Astrocyte (in vitro differentiated cells and primary cell): ENCODE data around the gene CHN2. TPM values are rescaled to one million over a fixed set of nuclear protein-coding genes. Genes with fewer than 3 reads are reported as not detected.

Source experiments
- DNase-seq: peaks from one replicate; pipeline ENCODE4 v3.0.0-alpha.2; 2010; ENCODE audit warnings: low read depth
- FAIRE-seq: peaks from 2 replicates; lab custom pipeline; 2011; peaks lifted over from hg19 to GRCh38; lab: Jason Lieb, UNC
- H2AFZ ChIP-seq: 2 replicates; pipeline ENCODE4 v1.6.0; 2012; ENCODE audit warnings: low read depth, low read length, inconsistent platforms
- H3K27ac ChIP-seq: 2 replicates; pipeline ENCODE4 v1.5.1; 2011; ENCODE audit warnings: low read depth, low read length, inconsistent platforms
- H3K27me3 ChIP-seq: 2 replicates; pipeline ENCODE4 v1.6.0; 2011; ENCODE audit warnings: low read length, inconsistent platforms; ENCODE audit not compliant: insufficient read depth
- H3K36me3 ChIP-seq: 2 replicates; pipeline ENCODE4 v1.5.1; 2011; ENCODE audit warnings: low read length, inconsistent platforms; ENCODE audit not compliant: insufficient read depth
- H3K4me1 ChIP-seq: 2 replicates; pipeline ENCODE4 v1.5.1; 2011; ENCODE audit warnings: low read length, inconsistent platforms; ENCODE audit not compliant: insufficient read depth
- H3K4me2 ChIP-seq: 2 replicates; pipeline ENCODE4 v1.6.0; 2012; ENCODE audit warnings: low read length, inconsistent platforms
- H3K4me3 ChIP-seq: 2 replicates; pipeline ENCODE4 v1.5.1; 2011; ENCODE audit warnings: low read depth, mild to moderate bottlenecking, low read length, inconsistent platforms; ENCODE audit not compliant: insufficient read depth
- H3K79me2 ChIP-seq: 2 replicates; pipeline ENCODE4 v1.6.0; 2012; ENCODE audit warnings: mild to moderate bottlenecking, low read length, inconsistent platforms; ENCODE audit not compliant: insufficient read depth
- H3K9ac ChIP-seq: 2 replicates; pipeline ENCODE4 v1.6.0; 2012; ENCODE audit warnings: mild to moderate bottlenecking, low read length, inconsistent platforms
- H3K9me3 ChIP-seq: 2 replicates; pipeline ENCODE4 v1.5.1; 2012; ENCODE audit warnings: low read depth, mild to moderate bottlenecking, low read length, inconsistent platforms; ENCODE audit not compliant: insufficient read depth
- H4K20me1 ChIP-seq: 2 replicates; pipeline ENCODE4 v1.6.0; 2012; ENCODE audit warnings: low read length, inconsistent platforms; ENCODE audit not compliant: insufficient read depth
- H3K27ac Mint-ChIP-seq: one replicate; pipeline ENCODE4 v1.8.0; 2021; ENCODE audit warnings: mild to moderate bottlenecking, mixed read lengths; ENCODE audit not compliant: unreplicated experiment
- H3K27me3 Mint-ChIP-seq: one replicate; pipeline ENCODE4 v1.8.0; 2021; ENCODE audit warnings: low read depth, mixed read lengths; ENCODE audit not compliant: unreplicated experiment
- H3K36me3 Mint-ChIP-seq: one replicate; pipeline ENCODE4 v1.8.0; 2021; ENCODE audit warnings: low read depth, mixed read lengths; ENCODE audit not compliant: unreplicated experiment
- H3K4me1 Mint-ChIP-seq: one replicate; pipeline ENCODE4 v1.8.0; 2021; ENCODE audit warnings: low read depth, mixed read lengths; ENCODE audit not compliant: unreplicated experiment
- H3K4me3 Mint-ChIP-seq: one replicate; pipeline ENCODE4 v1.8.0; 2021; ENCODE audit warnings: mild to moderate bottlenecking, moderate library complexity, mixed read lengths; ENCODE audit not compliant: unreplicated experiment
- H3K9me3 Mint-ChIP-seq: one replicate; pipeline ENCODE4 v1.8.0; 2021; ENCODE audit warnings: mild to moderate bottlenecking, mixed read lengths; ENCODE audit not compliant: unreplicated experiment
- EZH2 ChIP-seq: IDR thresholded peaks from 2 replicates; pipeline ENCODE4 v1.6.1; 2012; ENCODE audit warnings: mild to moderate bottlenecking, low read length, inconsistent platforms; ENCODE audit not compliant: insufficient read depth
- total RNA-seq: library from RNA; stranded (reverse); gene quantifications from 2 replicates; pipeline ENCODE4 v1.2.1, GENCODE V29; 2021
- TF ChIP-seq, protein P1 (sequence below): IDR thresholded peaks from 2 replicates; pipeline ENCODE4 v1.5.1; 2011; ENCODE audit warnings: low read depth, mild to moderate bottlenecking, inconsistent platforms, low read length, moderate library complexity; ENCODE audit not compliant: insufficient read depth

Gene CHN2
- total RNA-seq, 1 donor from 2014 or later = 2.5 TPM

DNA sequence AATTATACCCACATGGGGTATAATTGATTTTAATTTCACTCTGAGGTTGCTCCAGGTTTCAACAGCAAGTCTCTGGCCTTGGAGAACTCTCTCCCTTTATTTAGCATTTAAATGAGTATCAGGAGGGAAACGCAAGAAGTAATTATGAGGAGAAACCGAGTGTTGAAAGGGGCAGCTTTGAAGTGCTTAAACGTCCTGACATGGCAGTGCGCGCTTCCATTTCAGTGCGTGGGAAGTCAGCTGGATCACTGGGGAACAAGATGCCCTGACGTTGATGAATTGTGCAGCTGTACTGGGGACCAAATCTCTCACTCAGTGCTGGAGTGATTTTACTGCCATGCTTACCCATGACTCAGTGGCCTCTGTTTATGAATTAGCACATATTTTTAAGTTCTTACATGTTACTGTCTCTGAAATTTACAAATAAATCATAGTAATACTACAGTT lies 263.0 kb downstream of the CHN2 start:
- Histone ChIP-seq H3K36me3 (no peaks in the 10 kb centered on the region), H3K9ac (no peak overlapping the region), H4K20me1 (no peaks in the 10 kb centered on the region), H3K27ac (no peak overlapping the region), H3K4me2 (peak overlapping the region; percentile 18), H3K4me1 (peaks cover 9% of the 10 kb centered on the region), H2AFZ (no peak overlapping the region), H3K27me3 (peaks cover 3% of the 10 kb centered on the region), H3K9me3 (no peaks in the 10 kb centered on the region), H3K4me3 (no peak overlapping the region), H3K79me2 (no peaks in the 10 kb centered on the region)
- no peak for TF ChIP-seq EZH2
- TF ChIP-seq, protein P1, sequence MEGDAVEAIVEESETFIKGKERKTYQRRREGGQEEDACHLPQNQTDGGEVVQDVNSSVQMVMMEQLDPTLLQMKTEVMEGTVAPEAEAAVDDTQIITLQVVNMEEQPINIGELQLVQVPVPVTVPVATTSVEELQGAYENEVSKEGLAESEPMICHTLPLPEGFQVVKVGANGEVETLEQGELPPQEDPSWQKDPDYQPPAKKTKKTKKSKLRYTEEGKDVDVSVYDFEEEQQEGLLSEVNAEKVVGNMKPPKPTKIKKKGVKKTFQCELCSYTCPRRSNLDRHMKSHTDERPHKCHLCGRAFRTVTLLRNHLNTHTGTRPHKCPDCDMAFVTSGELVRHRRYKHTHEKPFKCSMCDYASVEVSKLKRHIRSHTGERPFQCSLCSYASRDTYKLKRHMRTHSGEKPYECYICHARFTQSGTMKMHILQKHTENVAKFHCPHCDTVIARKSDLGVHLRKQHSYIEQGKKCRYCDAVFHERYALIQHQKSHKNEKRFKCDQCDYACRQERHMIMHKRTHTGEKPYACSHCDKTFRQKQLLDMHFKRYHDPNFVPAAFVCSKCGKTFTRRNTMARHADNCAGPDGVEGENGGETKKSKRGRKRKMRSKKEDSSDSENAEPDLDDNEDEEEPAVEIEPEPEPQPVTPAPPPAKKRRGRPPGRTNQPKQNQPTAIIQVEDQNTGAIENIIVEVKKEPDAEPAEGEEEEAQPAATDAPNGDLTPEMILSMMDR = no peak
- H3K36me3 Mint-ChIP-seq = no peaks in the 10 kb centered on the region
- FAIRE-seq = no peak
- H3K27ac Mint-ChIP-seq = no peak overlapping the region
- H3K27me3 Mint-ChIP-seq = peaks cover 8% of the 10 kb centered on the region
- H3K4me3 Mint-ChIP-seq = no peak overlapping the region
- peak; percentile 36 for DNase-seq
- H3K4me1 Mint-ChIP-seq = peaks cover 20% of the 10 kb centered on the region
- peaks cover 2% of the 10 kb centered on the region for H3K9me3 Mint-ChIP-seq

DNA sequence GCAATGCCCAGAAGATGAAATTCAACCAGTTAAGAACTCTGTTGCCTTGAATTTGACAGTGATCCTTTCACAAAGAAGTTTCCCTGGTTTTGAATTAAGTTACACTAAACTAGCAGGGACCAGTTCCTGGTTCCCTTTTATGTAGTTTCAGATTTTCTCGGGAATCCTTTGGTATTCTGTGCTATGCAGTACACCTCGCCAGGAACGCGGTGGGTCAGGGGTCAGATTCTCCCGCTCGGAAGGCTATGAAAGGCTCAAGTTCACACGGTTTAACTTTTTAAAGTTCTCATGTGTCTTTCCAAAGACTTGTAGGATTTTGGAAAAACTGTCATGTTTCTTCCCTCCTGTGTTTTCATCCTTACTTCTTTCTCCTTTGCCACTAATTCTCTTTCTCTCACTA lies 264.4 kb downstream of the CHN2 start:
- H3K27me3 Mint-ChIP-seq = peaks cover 8% of the 10 kb centered on the region
- H3K4me3 Mint-ChIP-seq = no peak overlapping the region
- peaks cover 9% of the 10 kb centered on the region for H3K4me1 ChIP-seq
- no peak overlapping the region for H2AFZ ChIP-seq
- H3K27ac ChIP-seq = no peak overlapping the region
- H3K79me2 ChIP-seq = no peaks in the 10 kb centered on the region
- H3K9ac ChIP-seq = no peak overlapping the region
- no peak overlapping the region for H3K4me2 ChIP-seq
- H3K4me1 Mint-ChIP-seq = peaks cover 20% of the 10 kb centered on the region
- no peaks in the 10 kb centered on the region for H3K9me3 ChIP-seq
- H3K9me3 Mint-ChIP-seq = peaks cover 2% of the 10 kb centered on the region
- no peak overlapping the region for H3K4me3 ChIP-seq
- TF ChIP-seq, protein P1 = no peak
- TF ChIP-seq EZH2 = no peak
- no peak overlapping the region for H3K27ac Mint-ChIP-seq
- no peaks in the 10 kb centered on the region for H3K36me3 Mint-ChIP-seq
- no peak for FAIRE-seq
- no peaks in the 10 kb centered on the region for H3K36me3 ChIP-seq
- no peaks in the 10 kb centered on the region for H4K20me1 ChIP-seq
- no peak for DNase-seq
- H3K27me3 ChIP-seq = peaks cover 3% of the 10 kb centered on the region

DNA sequence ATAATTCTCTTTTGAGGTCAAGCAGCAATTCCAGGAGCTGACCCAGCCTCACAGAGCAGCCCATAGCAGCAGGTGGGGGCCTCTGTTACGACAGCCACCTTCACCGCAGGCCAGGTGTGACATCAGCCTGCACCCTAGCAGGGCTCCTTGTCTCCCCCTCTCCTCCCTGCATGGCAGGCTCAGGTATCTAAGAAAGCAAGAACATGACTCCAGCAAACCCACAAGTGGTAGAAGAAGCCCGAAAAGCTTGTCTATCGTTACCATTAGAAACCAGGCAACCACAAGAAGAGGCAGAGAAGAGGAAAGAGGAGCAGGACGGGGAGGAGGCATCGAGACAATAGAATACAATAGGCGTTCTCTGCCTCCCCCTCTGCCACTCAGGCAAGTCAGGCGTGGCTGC lies 265.0 kb downstream of the CHN2 start:
- peaks cover 8% of the 10 kb centered on the region for H3K27me3 Mint-ChIP-seq
- no peak overlapping the region for H3K27ac Mint-ChIP-seq
- no peak for FAIRE-seq
- Histone ChIP-seq H2AFZ (no peak overlapping the region), H3K4me1 (peaks cover 9% of the 10 kb centered on the region), H3K4me3 (no peak overlapping the region), H3K4me2 (no peak overlapping the region), H3K9ac (no peak overlapping the region), H4K20me1 (no peaks in the 10 kb centered on the region), H3K27me3 (peaks cover 3% of the 10 kb centered on the region), H3K79me2 (no peaks in the 10 kb centered on the region), H3K36me3 (no peaks in the 10 kb centered on the region), H3K27ac (no peak overlapping the region), H3K9me3 (no peaks in the 10 kb centered on the region)
- DNase-seq = no peak
- TF ChIP-seq, protein P1 = no peak
- TF ChIP-seq EZH2 = no peak
- H3K9me3 Mint-ChIP-seq = peaks cover 2% of the 10 kb centered on the region
- H3K36me3 Mint-ChIP-seq = no peaks in the 10 kb centered on the region
- H3K4me1 Mint-ChIP-seq = peaks cover 20% of the 10 kb centered on the region
- no peak overlapping the region for H3K4me3 Mint-ChIP-seq
